Thoracic aorta (tissue), 2 donors: ENCODE results near the gene NPAS3. TPM values are rescaled to one million over a fixed set of nuclear protein-coding genes. Genes with fewer than 3 reads are reported as not detected.

ENCODE experiments used
- ATAC-seq: fragments of 150-250 bp; one replicate; pipeline ENCODE4 v1.8.0; 2017; ENCODE audit warnings: low read depth; ENCODE audit not compliant: insufficient number of reproducible peaks, low FRiP score
- DNase-seq: peaks from one replicate; pipeline ENCODE4 v3.0.0-alpha.2; 2020; ENCODE audit warnings: low spot score
- H3K27ac ChIP-seq, 2 donors: fragments of 200-600 bp; sonication (generic); 1 replicate in 1 of 2; 2 replicates in 1 of 2; pipeline ENCODE4 v1.5.1; 2016; ENCODE audit warnings: mild to moderate bottlenecking in 2 of 2, moderate library complexity in 2 of 2
- H3K27me3 ChIP-seq: fragments of 200-600 bp; sonication (generic); replicated peaks from 2 replicates; pipeline ENCODE4 v1.6.0; 2016; ENCODE audit warnings: mild to moderate bottlenecking; ENCODE audit not compliant: insufficient read depth
- H3K36me3 ChIP-seq: fragments of 200-600 bp; sonication (generic); one replicate; pipeline ENCODE4 v1.5.1; 2016
- H3K4me1 ChIP-seq, 2 donors: fragments of 200-600 bp; sonication (generic); 1 replicate in 1 of 2; 2 replicates in 1 of 2; pipeline versions ENCODE4 v1.5.1 to v1.6.0; 2016; ENCODE audit warnings: low read depth in 2 of 2, mild to moderate bottlenecking in 1 of 2; ENCODE audit not compliant: control insufficient read depth in 1 of 2
- H3K4me3 ChIP-seq: fragments of 200-600 bp; sonication (generic); 2 replicates; pipeline ENCODE4 v1.5.1; 2016; ENCODE audit warnings: mild to moderate bottlenecking
- H3K9me3 ChIP-seq: fragments of 200-600 bp; sonication (generic); 2 replicates; pipeline ENCODE4 v1.5.1; 2016
- total RNA-seq, 2 donors: library from RNA; depleted of rRNA; stranded (reverse); fragments of >200 nt; gene quantifications; one replicate each; pipeline versions ENCODE4 v1.1.0 to v1.2.3, GENCODE V29; 2016
- TF ChIP-seq, protein P1 (sequence below): fragments of 200-600 bp; sonication (generic); IDR thresholded peaks from one replicate; pipeline ENCODE4 v1.5.1; 2019; ENCODE audit warnings: antibody characterized with exemption

Gene NPAS3
- total RNA-seq, 2 donors from 2014 or later: 1.1 TPM; not detected in 1

DNA sequence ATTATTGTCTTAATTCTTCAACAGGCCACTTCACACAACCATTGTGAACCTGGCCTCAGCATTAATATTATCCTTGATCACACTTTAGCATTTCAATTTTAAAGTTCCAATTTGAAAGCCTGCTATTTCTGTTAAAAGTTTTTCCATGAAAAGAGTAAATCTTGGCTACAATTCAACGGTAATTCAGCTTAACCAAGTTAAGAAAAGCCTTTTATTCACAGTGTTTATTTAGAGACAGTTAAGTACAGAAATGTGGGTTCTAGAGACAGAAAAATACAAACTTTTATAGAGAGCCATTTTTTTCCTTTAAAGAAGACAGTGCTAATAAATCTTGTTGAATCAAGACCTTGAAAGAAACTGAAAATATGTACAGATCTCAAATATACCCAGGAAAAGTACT is 103.9 kb downstream of the NPAS3 start:
- no peak overlapping the region for H3K27ac ChIP-seq
- H3K4me1 ChIP-seq: peaks cover 0 to 6% of the 10 kb centered on the region in 2 donors
- H3K9me3 ChIP-seq: no peaks in the 10 kb centered on the region
- TF ChIP-seq, protein P1, sequence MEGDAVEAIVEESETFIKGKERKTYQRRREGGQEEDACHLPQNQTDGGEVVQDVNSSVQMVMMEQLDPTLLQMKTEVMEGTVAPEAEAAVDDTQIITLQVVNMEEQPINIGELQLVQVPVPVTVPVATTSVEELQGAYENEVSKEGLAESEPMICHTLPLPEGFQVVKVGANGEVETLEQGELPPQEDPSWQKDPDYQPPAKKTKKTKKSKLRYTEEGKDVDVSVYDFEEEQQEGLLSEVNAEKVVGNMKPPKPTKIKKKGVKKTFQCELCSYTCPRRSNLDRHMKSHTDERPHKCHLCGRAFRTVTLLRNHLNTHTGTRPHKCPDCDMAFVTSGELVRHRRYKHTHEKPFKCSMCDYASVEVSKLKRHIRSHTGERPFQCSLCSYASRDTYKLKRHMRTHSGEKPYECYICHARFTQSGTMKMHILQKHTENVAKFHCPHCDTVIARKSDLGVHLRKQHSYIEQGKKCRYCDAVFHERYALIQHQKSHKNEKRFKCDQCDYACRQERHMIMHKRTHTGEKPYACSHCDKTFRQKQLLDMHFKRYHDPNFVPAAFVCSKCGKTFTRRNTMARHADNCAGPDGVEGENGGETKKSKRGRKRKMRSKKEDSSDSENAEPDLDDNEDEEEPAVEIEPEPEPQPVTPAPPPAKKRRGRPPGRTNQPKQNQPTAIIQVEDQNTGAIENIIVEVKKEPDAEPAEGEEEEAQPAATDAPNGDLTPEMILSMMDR: no peak
- no peaks in the 10 kb centered on the region for H3K36me3 ChIP-seq
- ATAC-seq: no peak
- no peak overlapping the region for H3K4me3 ChIP-seq
- no peaks in the 10 kb centered on the region for H3K27me3 ChIP-seq
- DNase-seq: no peak

DNA sequence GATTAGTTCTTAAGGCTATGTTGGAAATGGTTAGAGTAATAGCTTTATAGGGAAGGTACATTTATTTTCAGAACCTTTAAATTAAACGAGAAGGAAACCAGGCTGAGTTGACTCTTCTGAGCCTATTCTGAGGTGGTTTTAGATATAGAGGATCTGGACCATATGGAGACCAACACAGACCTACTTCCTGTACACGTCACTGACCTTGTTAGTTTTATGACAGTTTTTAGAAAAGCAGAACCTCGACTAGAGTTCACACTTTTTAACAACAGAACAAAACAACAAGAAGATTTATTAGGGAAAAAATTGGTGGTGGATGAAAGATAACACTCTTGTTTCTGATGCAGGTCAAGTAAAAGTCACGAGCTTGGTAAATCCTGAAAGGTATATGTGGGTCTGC is 107.1 kb downstream of the NPAS3 start:
- no peaks in the 10 kb centered on the region for H3K9me3 ChIP-seq
- H3K36me3 ChIP-seq: no peaks in the 10 kb centered on the region
- ATAC-seq (no peak), DNase-seq (no peak)
- H3K27me3 ChIP-seq: no peaks in the 10 kb centered on the region
- TF ChIP-seq, protein P1: no peak
- no peak overlapping the region for H3K4me3 ChIP-seq
- peaks cover 0 to 6% of the 10 kb centered on the region in 2 donors for H3K4me1 ChIP-seq
- no peak overlapping the region for H3K27ac ChIP-seq

DNA sequence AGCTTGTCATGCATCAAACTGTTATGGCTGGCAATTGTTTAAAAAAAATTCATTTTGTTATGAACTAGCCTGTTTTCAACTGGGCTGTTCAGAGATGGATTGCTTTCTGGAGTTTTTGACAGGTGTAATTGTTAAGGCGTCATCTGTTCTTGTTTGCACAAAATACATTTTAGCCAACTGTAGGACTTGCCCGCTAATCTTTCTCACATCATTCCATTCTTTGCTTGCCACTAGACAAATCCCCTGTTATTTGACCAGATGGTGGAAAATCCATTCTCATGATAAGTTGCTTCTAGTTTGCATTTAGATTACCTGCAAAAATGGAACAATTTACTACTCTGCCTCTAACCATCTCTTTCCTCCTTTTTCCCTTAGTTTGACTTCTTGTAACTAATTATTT is 114.3 kb downstream of the NPAS3 start:
- ATAC-seq (no peak), DNase-seq (no peak)
- Histone ChIP-seq H3K27ac (no peak overlapping the region), H3K27me3 (no peaks in the 10 kb centered on the region), H3K36me3 (no peaks in the 10 kb centered on the region), H3K9me3 (no peaks in the 10 kb centered on the region), H3K4me1 (no peaks in the 10 kb centered on the region), H3K4me3 (no peak overlapping the region)
- TF ChIP-seq, protein P1: no peak

DNA sequence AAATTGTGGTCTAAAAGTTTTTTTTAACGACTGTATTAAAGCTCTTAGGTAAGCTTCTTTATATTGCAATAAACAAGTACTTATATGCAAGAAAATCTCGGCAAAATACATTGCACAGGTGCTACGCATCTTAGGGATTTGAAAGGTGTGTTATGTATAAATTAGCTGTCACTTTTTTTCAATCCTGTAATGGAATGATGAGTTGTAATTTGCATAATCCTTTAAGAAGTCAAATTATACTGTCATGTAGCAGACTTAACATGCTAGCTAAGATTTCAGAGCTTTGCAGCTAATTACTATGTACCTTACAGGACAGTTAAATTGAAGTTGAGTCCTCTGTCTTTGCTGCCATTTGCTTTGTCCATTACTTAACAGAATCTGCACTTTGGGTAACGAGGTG is 117.5 kb downstream of the NPAS3 start:
- Histone ChIP-seq H3K9me3 (no peaks in the 10 kb centered on the region), H3K4me3 (no peak overlapping the region), H3K36me3 (no peaks in the 10 kb centered on the region), H3K27me3 (no peaks in the 10 kb centered on the region), H3K27ac (no peak overlapping the region), H3K4me1 (no peaks in the 10 kb centered on the region)
- DNase-seq: no peak
- ATAC-seq: no peak
- TF ChIP-seq, protein P1: no peak

DNA sequence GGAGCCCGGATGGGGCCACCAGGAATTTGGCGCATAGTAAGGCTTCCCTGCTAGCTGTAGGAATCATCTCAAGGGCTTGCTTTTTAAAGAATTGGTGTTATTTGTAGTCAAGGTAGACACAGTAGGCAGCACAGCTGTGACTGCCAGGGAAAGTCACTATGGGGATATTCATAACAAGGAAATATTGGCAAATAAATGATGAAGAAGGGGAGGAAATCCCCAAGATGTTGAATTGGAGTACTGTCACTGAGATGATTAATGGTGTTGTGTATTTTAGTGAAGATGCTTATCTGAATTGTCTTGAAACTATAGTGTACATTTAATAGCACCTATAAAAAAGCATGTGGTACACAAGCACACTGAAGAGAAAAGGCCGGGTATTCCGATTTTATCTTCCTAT is 118.9 kb downstream of the NPAS3 start:
- no peak overlapping the region for H3K4me3 ChIP-seq
- H3K36me3 ChIP-seq: no peaks in the 10 kb centered on the region
- TF ChIP-seq, protein P1: no peak
- no peak for DNase-seq
- no peaks in the 10 kb centered on the region for H3K27me3 ChIP-seq
- H3K4me1 ChIP-seq: no peaks in the 10 kb centered on the region
- H3K9me3 ChIP-seq: no peaks in the 10 kb centered on the region
- no peak overlapping the region for H3K27ac ChIP-seq
- ATAC-seq: no peak
